NCI-H1105 treated with DMSO at 0.1 percent for 48 hours (cell line): ENCODE data around the gene SH3GLB2.
A peak's percentile ranks its signal among the peaks of the same experiment; 100 is the strongest.

Experiments used
- DNase-seq: peaks from one replicate; lab custom pipeline; 2025; lab: John Stamatoyannopoulos, UW

SH3GLB2 gene

GRCh38 chr9:129028192-129028966 lies at the start of gene SH3GLB2:
Gene SH3GLB2, minus strand, starts transcription at chr9:129028331. Its CDS starts 177 bp downstream, at chr9:129028154.
- DNase-seq = peak; percentile 84

- no peak for DNase-seq
Observed at GRCh38 chr9:129077236-129077635, 49.1 kb upstream of the SH3GLB2 start.

- no peak for DNase-seq
Observed at GRCh38 chr9:129076640-129077037, 48.5 kb upstream of the SH3GLB2 start.

GRCh38 chr9:129075996-129076639 lies 48.0 kb upstream of the SH3GLB2 start:
- DNase-seq = no peak

- DNase-seq = no peak
Observed at GRCh38 chr9:129074106-129074505, 46.0 kb upstream of the SH3GLB2 start.

- DNase-seq = no peak
Observed at GRCh38 chr9:129073404-129073803, 45.3 kb upstream of the SH3GLB2 start.

GRCh38 chr9:129072171-129072570 lies 44.0 kb upstream of the SH3GLB2 start:
- no peak for DNase-seq

- DNase-seq = no peak
Observed at GRCh38 chr9:129071526-129072126, 43.5 kb upstream of the SH3GLB2 start.

- no peak for DNase-seq
Observed at GRCh38 chr9:129070696-129071525, 42.8 kb upstream of the SH3GLB2 start.

GRCh38 chr9:129069862-129070641 lies 41.9 kb upstream of the SH3GLB2 start:
- no peak for DNase-seq

- no peak for DNase-seq
Observed at GRCh38 chr9:129068990-129069861, 41.1 kb upstream of the SH3GLB2 start.

- no peak for DNase-seq
Observed at GRCh38 chr9:129068110-129068509, 40.0 kb upstream of the SH3GLB2 start.

GRCh38 chr9:129064499-129064908 lies 36.4 kb upstream of the SH3GLB2 start:
- DNase-seq = no peak

- no peak for DNase-seq
Observed at GRCh38 chr9:129063061-129063460, 34.9 kb upstream of the SH3GLB2 start.

GRCh38 chr9:129060991-129061390 lies 32.9 kb upstream of the SH3GLB2 start:
- no peak for DNase-seq

GRCh38 chr9:129059796-129060785 lies 32.0 kb upstream of the SH3GLB2 start:
- DNase-seq = no peak

GRCh38 chr9:129058965-129059795 lies 31.0 kb upstream of the SH3GLB2 start:
- no peak for DNase-seq

- no peak for DNase-seq
Observed at GRCh38 chr9:129054163-129054851, 26.2 kb upstream of the SH3GLB2 start.
